NCI-H446 treated with DMSO at 0.1 percent for 48 hours (cell line): ENCODE data around the gene CEND1.
A peak's percentile ranks its signal among the peaks of the same experiment; 100 is the strongest.

Experiments used
- DNase-seq: peaks from one replicate; lab custom pipeline; 2025; lab: John Stamatoyannopoulos, UW

The CEND1 gene

GRCh38 chr11:789943-790342, at the start of gene CEND1:
CEND1 (minus strand) TSS chr11:790090; CDS start chr11:788576, 1,514 bp downstream.
- DNase-seq = no peak

GRCh38 chr11:839280-839623, 49.4 kb upstream of the CEND1 start:
- DNase-seq = no peak

DNA sequence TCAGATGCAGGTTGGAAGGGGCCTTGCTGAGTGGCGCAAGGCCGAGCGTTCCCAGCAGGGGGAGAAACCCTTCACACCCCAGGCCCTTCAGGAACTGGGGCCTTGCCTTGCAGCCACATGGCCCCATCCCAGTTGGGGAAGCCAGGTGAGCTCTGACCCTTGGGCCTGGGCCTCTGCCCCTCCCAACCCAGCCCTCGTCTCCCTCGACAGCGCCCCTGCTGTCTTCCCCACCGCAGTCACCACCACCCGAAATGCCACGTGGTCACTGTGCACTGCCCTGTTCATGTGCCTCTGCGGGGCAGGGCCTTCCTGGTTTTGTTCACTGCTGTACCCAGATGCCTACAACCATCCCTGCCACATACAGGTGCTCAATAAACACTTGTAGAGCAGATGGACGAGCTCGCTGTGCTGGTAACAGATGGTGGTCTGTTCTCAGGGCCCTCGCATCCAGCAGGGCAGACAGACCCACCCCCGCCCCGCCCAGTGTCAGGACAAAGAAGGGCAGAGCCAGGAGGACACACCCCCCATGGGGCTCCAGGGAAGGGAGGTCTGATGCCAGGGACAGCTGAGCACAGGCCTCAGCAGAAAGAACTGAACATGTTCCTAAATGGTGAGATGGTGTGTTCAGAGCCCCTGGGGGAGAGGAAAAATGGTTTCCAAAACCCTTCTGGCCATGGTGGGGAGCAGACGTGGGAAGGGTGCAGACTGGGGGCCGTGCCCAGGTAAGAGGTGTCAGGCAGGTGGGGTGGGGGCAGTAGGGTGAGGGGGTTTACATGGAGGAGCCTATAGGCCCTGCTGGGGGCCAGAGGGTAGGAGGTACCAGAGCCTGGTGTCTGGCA, 48.8 kb upstream of the CEND1 start:
- no peak for DNase-seq

GRCh38 chr11:837990-838307, 48.1 kb upstream of the CEND1 start:
- no peak for DNase-seq

GRCh38 chr11:837189-837989, 47.5 kb upstream of the CEND1 start:
- DNase-seq = no peak

DNA sequence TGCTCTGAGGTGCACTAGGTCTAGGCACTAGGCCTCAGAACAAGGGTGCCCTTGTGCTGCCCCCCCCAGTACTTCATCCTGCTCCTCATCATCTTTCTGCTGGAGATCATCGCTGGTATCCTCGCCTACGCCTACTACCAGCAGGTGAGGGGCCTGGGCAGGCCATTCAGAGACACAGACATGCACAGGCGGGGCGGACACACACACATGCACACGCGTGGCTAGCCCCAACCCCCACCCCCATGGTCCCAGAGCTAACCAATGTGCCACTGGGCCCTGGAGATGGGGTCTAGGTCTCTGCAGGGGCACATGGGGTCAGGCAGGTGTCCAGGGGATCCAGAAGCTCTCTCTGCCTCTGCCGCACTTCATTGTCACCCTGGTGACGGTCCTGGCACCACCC, 46.8 kb upstream of the CEND1 start:
- DNase-seq = no peak

- no peak for DNase-seq
These were observed 46.4 kb upstream of the CEND1 start for GRCh38 chr11:836274-836673.

DNA sequence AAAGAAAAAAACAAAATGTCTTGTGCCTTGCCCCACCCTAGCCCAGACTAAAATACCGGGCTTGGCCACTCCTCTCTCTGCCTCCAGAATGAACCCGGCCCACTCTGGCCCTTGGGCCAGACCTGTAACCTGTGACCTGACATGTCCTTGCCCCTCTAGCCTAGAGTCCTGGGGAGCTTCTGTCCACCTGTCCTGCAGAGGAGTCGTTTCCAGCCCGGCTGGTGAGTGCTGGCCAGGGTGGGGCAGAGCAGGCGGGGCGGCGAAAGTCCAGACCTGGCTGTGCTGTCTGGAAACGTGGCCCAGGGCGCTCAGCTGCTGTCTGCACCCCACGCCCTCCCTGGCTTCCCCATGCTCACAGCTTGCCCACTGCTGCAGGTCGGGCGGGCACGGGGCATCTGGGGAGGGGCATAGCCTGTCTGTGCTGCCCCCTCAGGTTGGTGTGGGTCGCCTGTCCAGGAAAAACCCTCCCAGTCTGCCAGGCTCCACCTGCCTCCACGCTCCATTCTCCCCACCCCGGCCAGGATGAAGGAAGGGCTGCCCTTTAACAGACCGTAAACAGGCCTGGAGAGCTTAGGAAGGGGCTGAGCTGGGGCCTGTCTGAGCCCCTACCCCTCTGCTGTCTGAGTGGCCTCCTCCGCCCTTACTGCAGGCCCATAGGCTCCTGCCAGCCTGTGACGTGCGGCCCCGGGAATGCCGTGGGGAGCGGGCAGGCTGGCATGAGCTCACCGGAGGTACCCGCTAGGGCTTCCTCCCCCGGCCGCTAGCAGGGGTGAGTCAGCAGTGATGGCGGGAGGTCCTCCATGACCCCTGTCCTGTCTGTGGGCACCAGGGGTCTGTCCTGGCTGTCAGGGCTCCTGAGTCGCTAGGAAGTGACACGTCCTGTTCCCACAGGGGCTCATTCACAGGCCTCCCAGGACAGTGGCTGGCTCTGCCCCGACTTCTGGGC, 44.8 kb upstream of the CEND1 start:
- no peak for DNase-seq

DNA sequence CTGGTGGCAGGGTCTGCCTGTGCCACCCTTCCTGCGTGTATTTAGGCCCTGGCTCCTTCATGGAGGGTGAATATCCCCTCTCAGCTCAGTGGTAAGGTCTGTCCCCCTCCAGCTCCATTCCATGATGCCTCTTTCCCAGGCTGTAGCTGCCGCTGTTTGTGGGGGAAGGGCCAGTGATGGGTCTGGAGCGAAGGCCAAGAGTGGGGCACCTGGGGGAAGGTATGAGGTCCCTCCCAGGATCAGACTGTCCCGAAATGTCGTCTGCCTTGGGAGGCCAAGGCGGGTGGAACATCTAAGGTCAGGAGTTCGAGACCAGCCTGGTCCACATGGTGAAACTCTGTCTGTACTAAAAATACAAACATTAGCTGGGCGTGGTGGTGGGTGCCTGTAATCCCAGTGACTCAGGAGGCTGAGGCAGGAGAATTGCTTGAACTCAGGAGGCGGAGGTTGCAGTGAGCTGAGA, 44.0 kb upstream of the CEND1 start:
- DNase-seq = no peak

DNA sequence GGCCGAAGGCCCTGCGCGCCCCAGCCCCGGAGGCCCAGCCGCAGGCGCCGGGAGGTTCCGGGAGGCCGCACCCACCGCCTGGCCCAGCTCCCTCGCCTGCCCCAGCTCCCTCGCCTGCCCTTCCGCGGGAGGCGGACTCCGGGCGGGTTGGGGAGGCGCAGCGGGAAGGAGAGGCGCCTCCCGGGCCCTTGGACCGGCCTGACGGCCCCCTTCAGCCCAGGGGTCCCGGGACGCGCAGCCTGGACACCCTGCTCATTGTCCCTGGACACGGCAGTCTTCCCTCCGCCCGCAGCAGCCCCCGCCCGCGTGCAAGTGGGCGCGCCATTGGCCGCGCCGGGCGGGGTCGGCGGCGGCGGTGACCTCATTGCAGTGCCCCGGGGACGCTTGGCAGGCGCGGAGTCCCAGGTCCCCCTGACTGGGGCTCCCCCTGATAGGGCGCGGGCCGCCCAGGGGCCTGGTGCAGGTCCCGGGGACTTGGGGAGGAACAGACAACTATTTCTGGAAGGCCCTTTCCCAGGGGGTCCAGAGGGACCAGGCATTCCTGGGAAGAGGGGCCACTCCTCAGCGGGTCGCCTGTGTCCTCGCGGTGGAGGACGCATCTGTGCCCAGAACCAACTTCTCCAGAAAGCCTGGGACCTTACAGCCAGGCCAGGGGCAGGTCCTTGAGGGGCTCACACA, 43.4 kb upstream of the CEND1 start:
- DNase-seq = no peak

DNA sequence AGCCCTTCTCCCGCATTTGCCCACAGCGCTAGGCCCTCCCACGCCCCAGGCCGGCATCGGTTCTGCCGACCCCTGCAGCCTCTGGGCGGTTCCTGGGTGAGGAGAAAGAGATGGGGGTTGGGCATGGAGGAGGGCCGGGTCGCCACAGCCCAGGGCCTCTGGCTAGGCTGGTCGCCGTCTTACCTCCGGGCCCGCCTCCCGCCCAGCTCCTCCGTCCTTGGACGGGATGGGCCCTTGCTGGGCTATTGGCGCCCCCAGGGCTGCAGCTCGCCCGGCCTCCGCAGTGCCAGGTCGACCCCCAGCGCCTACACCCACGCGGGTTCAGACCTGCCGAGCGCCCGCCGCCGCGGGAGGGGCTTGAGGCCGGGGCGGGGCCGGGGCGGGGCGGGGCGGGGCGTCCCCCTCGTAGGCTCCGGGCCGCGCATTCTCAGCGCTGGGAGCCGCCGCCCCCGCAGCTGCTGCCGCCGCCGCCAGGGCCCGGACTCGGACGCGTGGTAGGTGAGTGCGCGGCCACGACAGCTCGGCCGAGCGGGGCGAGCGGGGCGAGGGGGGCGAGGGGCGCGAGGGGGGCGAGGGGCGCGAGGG, 42.7 kb upstream of the CEND1 start, which contains the start of gene CD151:
CD151 (plus strand) TSS at position 424 of the 585 bp plus-strand sequence. CDS start 3,118 bp downstream, outside the sequence.
- DNase-seq = peak; percentile 17

GRCh38 chr11:831961-832528, 42.2 kb upstream of the CEND1 start:
- DNase-seq = no peak

GRCh38 chr11:831118-831864, 41.4 kb upstream of the CEND1 start:
- DNase-seq = no peak

DNA sequence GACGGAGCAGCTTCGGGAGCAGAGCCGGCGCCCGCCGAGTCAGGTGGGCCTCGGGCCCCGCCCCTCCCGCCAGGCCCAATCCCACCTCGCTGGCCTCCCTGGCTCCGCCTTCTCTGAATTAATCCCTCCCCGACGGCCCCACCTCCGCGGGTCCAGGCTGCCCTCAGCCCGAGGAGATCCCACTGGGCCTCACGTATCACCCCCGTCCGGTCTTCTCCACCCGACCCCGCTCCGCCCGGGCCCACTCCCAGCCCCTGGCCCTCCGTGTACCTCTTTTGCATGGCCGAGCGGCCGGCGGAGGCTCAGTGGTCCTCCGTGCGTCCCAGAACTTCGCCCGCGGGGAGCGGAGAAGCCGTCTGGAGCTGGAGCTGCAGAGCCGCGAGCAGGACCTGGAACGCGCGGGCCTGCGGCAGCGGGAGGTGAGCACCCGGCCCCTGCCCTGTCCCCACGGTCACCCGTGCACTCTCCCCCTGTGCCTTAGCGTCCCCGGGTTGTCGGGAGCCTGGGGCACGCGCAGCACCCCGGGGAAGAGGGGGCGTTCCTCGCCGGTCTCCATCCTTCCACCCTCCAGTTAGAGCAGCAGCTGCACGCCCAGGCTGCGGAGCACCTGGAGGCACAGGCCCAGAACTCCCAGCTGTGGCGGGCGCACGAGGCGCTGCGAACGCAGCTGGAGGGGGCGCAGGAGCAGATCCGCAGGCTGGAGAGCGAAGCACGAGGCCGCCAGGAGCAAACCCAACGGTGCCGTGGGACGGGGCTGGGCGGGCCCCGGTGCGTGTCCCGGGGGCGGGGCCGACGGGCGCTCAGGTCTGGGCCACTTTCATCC, 40.6 kb upstream of the CEND1 start:
- DNase-seq = no peak

DNA sequence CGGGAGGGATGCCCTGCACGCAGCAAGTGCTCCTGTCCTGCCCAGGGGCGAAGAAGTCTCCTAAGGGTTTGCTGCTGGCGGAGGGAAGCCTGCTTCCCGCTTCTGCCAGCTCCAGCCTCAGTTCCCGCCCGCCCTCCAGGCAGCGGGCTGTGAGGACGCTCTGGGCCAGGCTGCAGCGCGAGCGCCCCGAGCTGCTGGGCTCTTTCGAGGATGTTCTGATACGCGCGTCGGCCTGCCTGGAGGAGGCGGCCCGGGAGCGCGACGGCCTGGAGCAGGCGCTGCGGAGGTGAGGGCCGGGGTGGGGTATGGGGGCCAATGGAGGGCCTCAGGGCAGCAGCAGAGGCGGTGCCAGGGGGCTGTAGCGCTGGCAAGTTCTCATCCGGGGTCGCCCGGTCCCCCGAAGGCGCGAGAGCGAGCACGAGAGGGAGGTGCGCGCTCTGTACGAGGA, 40.0 kb upstream of the CEND1 start:
- no peak for DNase-seq

- DNase-seq = no peak
These were observed 39.4 kb upstream of the CEND1 start for GRCh38 chr11:829176-829846.

- DNase-seq = no peak
These were observed 38.8 kb upstream of the CEND1 start for GRCh38 chr11:828506-829175.

DNA sequence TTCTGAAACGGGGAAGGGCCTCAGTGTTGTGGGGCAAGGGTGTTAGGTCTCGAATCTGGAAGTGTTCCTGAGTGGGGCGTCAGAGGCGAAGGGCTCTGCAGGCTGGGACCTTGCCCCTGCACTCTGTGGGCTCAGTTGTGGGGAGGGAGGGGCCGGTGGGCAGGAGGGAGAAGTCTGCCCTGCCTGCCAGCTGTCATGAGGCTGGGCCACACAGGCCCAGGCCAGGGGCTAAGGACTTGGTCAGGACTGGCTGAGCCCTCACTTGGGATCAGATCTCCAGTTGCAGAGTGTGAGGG, 38.0 kb upstream of the CEND1 start, which contains the start of gene CRACR2B:
CRACR2B (plus strand) TSS at position 23 of the 296 bp plus-strand sequence. CDS start 689 bp downstream, outside the sequence.
- DNase-seq = no peak
